H9 (cell line): Measurements from ENCODE around the gene MBTPS1. TPM values are rescaled to one million over a fixed set of nuclear protein-coding genes. Genes with fewer than 3 reads are reported as not detected.

Experiments
- DNase-seq: peaks from one replicate; pipeline ENCODE4 v3.0.0-alpha.2; 2017
- H2AFZ ChIP-seq: one replicate; pipeline ENCODE4 v1.6.1; 2013; ENCODE audit warnings: mild to moderate bottlenecking, low read length, control low read depth, moderate library complexity
- H2AK5ac ChIP-seq: 2 replicates; pipeline ENCODE4 v1.6.1; 2013; ENCODE audit warnings: low read length, control low read depth, mixed read lengths; ENCODE audit not compliant: insufficient read length
- H2BK120ac ChIP-seq: one replicate; pipeline ENCODE4 v1.6.1; 2013; ENCODE audit warnings: low read depth, mild to moderate bottlenecking, low read length, control low read depth, inconsistent platforms; ENCODE audit not compliant: poor library complexity, severe bottlenecking
- H2BK12ac ChIP-seq: 2 replicates; pipeline ENCODE4 v1.6.1; 2013; ENCODE audit warnings: low read length, control low read depth, mixed read lengths, low read depth; ENCODE audit not compliant: insufficient read length
- H2BK15ac ChIP-seq: 2 replicates; pipeline ENCODE4 v1.6.1; 2013; ENCODE audit warnings: low read depth, low read length, control low read depth
- H2BK20ac ChIP-seq: one replicate; pipeline ENCODE4 v1.6.1; 2013; ENCODE audit warnings: low read depth, mild to moderate bottlenecking, low read length, control low read depth, inconsistent platforms; ENCODE audit not compliant: poor library complexity, severe bottlenecking
- H2BK5ac ChIP-seq: 2 replicates; pipeline ENCODE4 v1.6.1; 2013; ENCODE audit warnings: low read length, control low read depth, mixed read lengths; ENCODE audit not compliant: insufficient read length
- H3K14ac ChIP-seq: 2 replicates; pipeline ENCODE4 v1.6.1; 2013; ENCODE audit warnings: low read length, control low read depth; ENCODE audit not compliant: insufficient read depth
- H3K18ac ChIP-seq: 2 replicates; pipeline ENCODE4 v1.6.1; 2013; ENCODE audit warnings: low read depth, mild to moderate bottlenecking, mixed read lengths, low read length, control low read depth; ENCODE audit not compliant: insufficient read length
- H3K23ac ChIP-seq: 2 replicates; pipeline ENCODE4 v1.6.1; 2013; ENCODE audit warnings: low read length, control low read depth, mixed read lengths, low read depth; ENCODE audit not compliant: insufficient read length
- H3K23me2 ChIP-seq: 2 replicates; pipeline ENCODE4 v1.6.1; 2013; ENCODE audit warnings: low read depth, mild to moderate bottlenecking, mixed read lengths, low read length, control low read depth; ENCODE audit not compliant: insufficient read length, poor library complexity, severe bottlenecking
- H3K27ac ChIP-seq: 2 replicates; pipeline ENCODE4 v1.5.1; 2013; ENCODE audit warnings: low read length, control low read depth, mixed read lengths, low read depth; ENCODE audit not compliant: insufficient read length
- H3K27me3 ChIP-seq: 2 replicates; pipeline ENCODE4 v1.6.1; 2013; ENCODE audit warnings: low read length, control low read depth, inconsistent platforms; ENCODE audit not compliant: insufficient read depth
- H3K4ac ChIP-seq: 2 replicates; pipeline ENCODE4 v1.6.1; 2013; ENCODE audit warnings: low read depth, mild to moderate bottlenecking, control low read depth, inconsistent platforms, low read length, moderate library complexity
- H3K4me1 ChIP-seq: 2 replicates; pipeline ENCODE4 v1.6.1; 2013; ENCODE audit warnings: low read length, control low read depth, inconsistent platforms; ENCODE audit not compliant: insufficient read depth
- H3K4me2 ChIP-seq: 2 replicates; pipeline ENCODE4 v1.6.1; 2013; ENCODE audit warnings: low read length, control low read depth, mixed read lengths; ENCODE audit not compliant: insufficient read length, insufficient read depth
- H3K56ac ChIP-seq: 2 replicates; pipeline ENCODE4 v1.6.1; 2013; ENCODE audit warnings: low read depth, mild to moderate bottlenecking, mixed read lengths, low read length, control low read depth; ENCODE audit not compliant: insufficient read length
- H3K79me1 ChIP-seq: 2 replicates; pipeline ENCODE4 v1.6.1; 2013; ENCODE audit warnings: low read depth, mild to moderate bottlenecking, moderate library complexity, low read length, control low read depth, inconsistent platforms; ENCODE audit not compliant: insufficient read depth, poor library complexity, severe bottlenecking
- H3K79me2 ChIP-seq: 2 replicates; pipeline ENCODE4 v1.6.1; 2013; ENCODE audit warnings: low read length, control low read depth, inconsistent platforms; ENCODE audit not compliant: insufficient read depth
- H3K9ac ChIP-seq: 2 replicates; pipeline ENCODE4 v1.6.1; 2013; ENCODE audit warnings: low read length, control low read depth, mixed read lengths; ENCODE audit not compliant: insufficient read length; ENCODE audit errors: extremely low read depth
- H3K9me3 ChIP-seq: one replicate; pipeline ENCODE4 v1.6.1; 2013; ENCODE audit warnings: low read depth, low read length, inconsistent platforms; ENCODE audit not compliant: control insufficient read depth
- H3T11ph ChIP-seq: one replicate; pipeline ENCODE4 v1.6.1; 2013; ENCODE audit warnings: mild to moderate bottlenecking, low read length, control low read depth, inconsistent platforms
- H4K20me1 ChIP-seq: one replicate; pipeline ENCODE4 v1.6.1; 2013; ENCODE audit not compliant: control insufficient read depth, insufficient read length, insufficient read depth
- H4K5ac ChIP-seq: 2 replicates; pipeline ENCODE4 v1.6.1; 2013; ENCODE audit warnings: low read depth, mild to moderate bottlenecking, mixed read lengths, low read length, control low read depth; ENCODE audit not compliant: insufficient read length
- H4K8ac ChIP-seq: replicated peaks from 2 replicates; pipeline ENCODE4 v1.6.1; 2013; ENCODE audit warnings: low read length, control low read depth, mixed read lengths, low read depth; ENCODE audit not compliant: insufficient read length
- H4K91ac ChIP-seq: 2 replicates; pipeline ENCODE4 v1.6.1; 2013; ENCODE audit warnings: low read depth, mild to moderate bottlenecking, moderate library complexity, mixed read lengths, low read length, control low read depth; ENCODE audit not compliant: insufficient read length
- H3K27ac Mint-ChIP-seq, 3 experiments: 2 replicates in 2 of 3; 3 replicates in 1 of 3; pipeline ENCODE4 v1.8.0; 2020 to 2021; ENCODE audit warnings: mixed read lengths in 3 of 3, mild to moderate bottlenecking in 1 of 3, moderate library complexity in 1 of 3
- H3K27me3 Mint-ChIP-seq: 2 replicates; pipeline ENCODE4 v1.8.0; 2021; ENCODE audit warnings: low read depth, mild to moderate bottlenecking, moderate library complexity, mixed read lengths
- H3K36me3 Mint-ChIP-seq, 3 experiments: 2 replicates in 2 of 3; 3 replicates in 1 of 3; pipeline ENCODE4 v1.8.0; 2020 to 2021; ENCODE audit warnings: low read depth in 3 of 3, mixed read lengths in 3 of 3; ENCODE audit not compliant: insufficient read depth in 1 of 3
- H3K4me1 Mint-ChIP-seq, 2 experiments: 2 replicates each; pipeline ENCODE4 v1.8.0; 2020; ENCODE audit warnings: mixed read lengths in 2 of 2
- H3K4me3 Mint-ChIP-seq, 2 experiments: 2 replicates in 1 of 2; 3 replicates in 1 of 2; pipeline ENCODE4 v1.8.0; 2020 to 2021; ENCODE audit warnings: mild to moderate bottlenecking in 2 of 2, mixed read lengths in 2 of 2, moderate library complexity in 1 of 2
- H3K9me3 Mint-ChIP-seq, 2 experiments: 2 replicates in 1 of 2; 3 replicates in 1 of 2; pipeline ENCODE4 v1.8.0; 2020; ENCODE audit warnings: mild to moderate bottlenecking in 2 of 2, mixed read lengths in 2 of 2, moderate library complexity in 1 of 2
- WGBS: extraction: QIAGEN DNeasy Blood & Tissue Kit; methylation state at CpG from one replicate; pipeline ENCODE4 v1.1.7; 2013; ENCODE audit warnings: missing lambda C conversion rate, low lambda C conversion rate, mixed read lengths; ENCODE audit not compliant: insufficient read length; ENCODE audit errors: extremely low coverage; 5-methylcytosine and 5-hydroxymethylcytosine counted together
- total RNA-seq: library from RNA; stranded (reverse); gene quantifications from 2 replicates; pipeline ENCODE4 v1.2.1, GENCODE V29; 2021
- TF ChIP-seq, protein P1 (sequence below): fragments of 200-600 bp; sonication (generic); conservative IDR thresholded peaks from 3 replicates; pipeline ENCODE4 v1.8.0; 2021; ENCODE audit warnings: antibody characterized with exemption, mild to moderate bottlenecking

MBTPS1 gene
- total RNA-seq, 1 experiment from 2014 or later: 48.7 TPM

DNA sequence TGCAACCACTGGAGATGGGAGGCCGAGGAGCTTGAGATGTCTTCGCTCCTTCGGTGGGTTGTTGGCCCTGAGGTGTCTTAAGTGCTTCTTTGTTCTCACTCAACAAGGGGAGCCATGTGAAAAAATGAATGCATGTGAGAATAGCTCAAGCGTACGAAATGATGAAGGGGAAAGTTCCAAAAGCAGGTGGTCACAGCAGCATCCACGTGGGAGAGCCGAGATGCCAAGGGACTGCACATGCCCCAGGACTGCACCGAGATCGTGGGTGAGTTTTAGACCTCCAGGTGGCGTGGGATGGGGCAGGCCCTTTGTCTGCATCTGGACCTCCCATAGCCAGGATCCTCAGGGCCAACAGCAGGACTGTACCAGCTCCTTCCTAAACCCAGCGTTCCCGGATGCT is 82.2 kb downstream of the MBTPS1 start:
- Histone ChIP-seq H3K23ac (no peak overlapping the region), H3K23me2 (no peaks in the 10 kb centered on the region), H3K4ac (no peak overlapping the region), H2BK15ac (no peak overlapping the region), H3K27me3 (no peaks in the 10 kb centered on the region), H3K9me3 (no peaks in the 10 kb centered on the region), H2BK120ac (no peak overlapping the region), H2AFZ (no peak overlapping the region), H4K8ac (no peak overlapping the region), H3K9ac (no peak overlapping the region), H3K79me1 (no peaks in the 10 kb centered on the region), H3K4me1 (no peaks in the 10 kb centered on the region), H3K4me2 (no peak overlapping the region), H4K20me1 (no peaks in the 10 kb centered on the region), H2BK12ac (no peak overlapping the region), H4K5ac (no peak overlapping the region), H2BK20ac (no peak overlapping the region), H2BK5ac (no peak overlapping the region), H3T11ph (no peak overlapping the region), H3K18ac (no peak overlapping the region), H3K56ac (no peak overlapping the region), H2AK5ac (no peak overlapping the region), H3K27ac (no peak overlapping the region), H3K79me2 (no peaks in the 10 kb centered on the region), H3K14ac (no peak overlapping the region), H4K91ac (no peak overlapping the region)
- WGBS: no CpG with 5 or more reads among the region's 12 CpGs
- Mint-ChIP-seq H3K4me1 (peaks cover 16 to 22% of the 10 kb centered on the region in 2 experiments), H3K9me3 (peaks cover 3 to 4% of the 10 kb centered on the region in 2 experiments), H3K27me3 (peaks cover 15% of the 10 kb centered on the region), H3K36me3 (peaks cover 0 to 4% (median 1%) of the 10 kb centered on the region in 3 experiments; a peak in 2 of 7 replicates), H3K4me3 (no peak overlapping the region), H3K27ac (no peak overlapping the region)
- DNase-seq: no peak
- TF ChIP-seq, protein P1, sequence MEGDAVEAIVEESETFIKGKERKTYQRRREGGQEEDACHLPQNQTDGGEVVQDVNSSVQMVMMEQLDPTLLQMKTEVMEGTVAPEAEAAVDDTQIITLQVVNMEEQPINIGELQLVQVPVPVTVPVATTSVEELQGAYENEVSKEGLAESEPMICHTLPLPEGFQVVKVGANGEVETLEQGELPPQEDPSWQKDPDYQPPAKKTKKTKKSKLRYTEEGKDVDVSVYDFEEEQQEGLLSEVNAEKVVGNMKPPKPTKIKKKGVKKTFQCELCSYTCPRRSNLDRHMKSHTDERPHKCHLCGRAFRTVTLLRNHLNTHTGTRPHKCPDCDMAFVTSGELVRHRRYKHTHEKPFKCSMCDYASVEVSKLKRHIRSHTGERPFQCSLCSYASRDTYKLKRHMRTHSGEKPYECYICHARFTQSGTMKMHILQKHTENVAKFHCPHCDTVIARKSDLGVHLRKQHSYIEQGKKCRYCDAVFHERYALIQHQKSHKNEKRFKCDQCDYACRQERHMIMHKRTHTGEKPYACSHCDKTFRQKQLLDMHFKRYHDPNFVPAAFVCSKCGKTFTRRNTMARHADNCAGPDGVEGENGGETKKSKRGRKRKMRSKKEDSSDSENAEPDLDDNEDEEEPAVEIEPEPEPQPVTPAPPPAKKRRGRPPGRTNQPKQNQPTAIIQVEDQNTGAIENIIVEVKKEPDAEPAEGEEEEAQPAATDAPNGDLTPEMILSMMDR: no peak
